H1 (cell line): ENCODE measurements around the gene NHLH1. TPM values are rescaled to one million over a fixed set of nuclear protein-coding genes. Genes with fewer than 3 reads are reported as not detected.

Source experiments
- HDAC2 ChIP-seq, 2 experiments: fragments of 300-600 bp in 1 of 2; sonication (generic) in 1 of 2; IDR thresholded peaks; 2 replicates each; pipeline ENCODE4 v1.6.1; 2011 to 2012; ENCODE audit warnings: low read depth in 2 of 2, low read length in 2 of 2, mild to moderate bottlenecking in 2 of 2, moderate library complexity in 2 of 2, borderline replicate concordance in 1 of 2, inconsistent platforms in 1 of 2
- HDAC6 ChIP-seq: IDR thresholded peaks from one replicate; pipeline ENCODE4 v1.7.1; 2012; ENCODE audit warnings: low read depth, mild to moderate bottlenecking, inconsistent platforms, low read length, moderate library complexity
- polyA plus RNA-seq, 7 experiments: library from polyadenylated mRNA; depleted of rRNA in 3 of 7; stranded (reverse) in 5 of 7; unstranded in 2 of 7; fragments of >200 nt in 5 of 7; fragments of 200-250 nt in 2 of 7; gene quantifications; 1 replicate in 5 of 7; 2 replicates in 1 of 7; 4 replicates in 1 of 7; pipeline versions ENCODE4 v1.2.1 to v1.2.3, GENCODE V29; 2011 to 2013; ENCODE audit warnings: missing spikeins in 2 of 7, mixed read lengths in 2 of 7
- total RNA-seq: library from RNA; stranded (reverse); fragmentation: NEBNext Ultra II Directional; extraction: Animal tissue kit (Norgen Biotek cat#: 25700); gene quantifications from 2 replicates; pipeline ENCODE4 v1.2.1, GENCODE V29; 2021
- TF ChIP-seq, protein P1 (sequence below): fragments of 300-600 bp; sonication (generic); IDR thresholded peaks from 2 replicates; pipeline ENCODE4 v1.7.1; 2012; ENCODE audit warnings: low read length, moderate library complexity, mild to moderate bottlenecking, inconsistent platforms; ENCODE audit not compliant: insufficient replicate concordance

NHLH1 gene
- total and polyA plus RNA-seq, 2 of the 8 experiments (the other 6 are each of a cell fraction or from before 2014, with no cell fraction given): 0.39 to 0.91 TPM

GRCh38 chr1:160357286-160358002 lies 9.4 kb upstream of the NHLH1 start (continued):
- TF ChIP-seq HDAC2 (IDR thresholded peaks at IDR 0.05; ENCODE audit: borderline replicate concordance in 1 of 2, low read depth in 2 of 2, low read length in 2 of 2) (no peak), HDAC6 (no peak)
- TF ChIP-seq, protein P1, sequence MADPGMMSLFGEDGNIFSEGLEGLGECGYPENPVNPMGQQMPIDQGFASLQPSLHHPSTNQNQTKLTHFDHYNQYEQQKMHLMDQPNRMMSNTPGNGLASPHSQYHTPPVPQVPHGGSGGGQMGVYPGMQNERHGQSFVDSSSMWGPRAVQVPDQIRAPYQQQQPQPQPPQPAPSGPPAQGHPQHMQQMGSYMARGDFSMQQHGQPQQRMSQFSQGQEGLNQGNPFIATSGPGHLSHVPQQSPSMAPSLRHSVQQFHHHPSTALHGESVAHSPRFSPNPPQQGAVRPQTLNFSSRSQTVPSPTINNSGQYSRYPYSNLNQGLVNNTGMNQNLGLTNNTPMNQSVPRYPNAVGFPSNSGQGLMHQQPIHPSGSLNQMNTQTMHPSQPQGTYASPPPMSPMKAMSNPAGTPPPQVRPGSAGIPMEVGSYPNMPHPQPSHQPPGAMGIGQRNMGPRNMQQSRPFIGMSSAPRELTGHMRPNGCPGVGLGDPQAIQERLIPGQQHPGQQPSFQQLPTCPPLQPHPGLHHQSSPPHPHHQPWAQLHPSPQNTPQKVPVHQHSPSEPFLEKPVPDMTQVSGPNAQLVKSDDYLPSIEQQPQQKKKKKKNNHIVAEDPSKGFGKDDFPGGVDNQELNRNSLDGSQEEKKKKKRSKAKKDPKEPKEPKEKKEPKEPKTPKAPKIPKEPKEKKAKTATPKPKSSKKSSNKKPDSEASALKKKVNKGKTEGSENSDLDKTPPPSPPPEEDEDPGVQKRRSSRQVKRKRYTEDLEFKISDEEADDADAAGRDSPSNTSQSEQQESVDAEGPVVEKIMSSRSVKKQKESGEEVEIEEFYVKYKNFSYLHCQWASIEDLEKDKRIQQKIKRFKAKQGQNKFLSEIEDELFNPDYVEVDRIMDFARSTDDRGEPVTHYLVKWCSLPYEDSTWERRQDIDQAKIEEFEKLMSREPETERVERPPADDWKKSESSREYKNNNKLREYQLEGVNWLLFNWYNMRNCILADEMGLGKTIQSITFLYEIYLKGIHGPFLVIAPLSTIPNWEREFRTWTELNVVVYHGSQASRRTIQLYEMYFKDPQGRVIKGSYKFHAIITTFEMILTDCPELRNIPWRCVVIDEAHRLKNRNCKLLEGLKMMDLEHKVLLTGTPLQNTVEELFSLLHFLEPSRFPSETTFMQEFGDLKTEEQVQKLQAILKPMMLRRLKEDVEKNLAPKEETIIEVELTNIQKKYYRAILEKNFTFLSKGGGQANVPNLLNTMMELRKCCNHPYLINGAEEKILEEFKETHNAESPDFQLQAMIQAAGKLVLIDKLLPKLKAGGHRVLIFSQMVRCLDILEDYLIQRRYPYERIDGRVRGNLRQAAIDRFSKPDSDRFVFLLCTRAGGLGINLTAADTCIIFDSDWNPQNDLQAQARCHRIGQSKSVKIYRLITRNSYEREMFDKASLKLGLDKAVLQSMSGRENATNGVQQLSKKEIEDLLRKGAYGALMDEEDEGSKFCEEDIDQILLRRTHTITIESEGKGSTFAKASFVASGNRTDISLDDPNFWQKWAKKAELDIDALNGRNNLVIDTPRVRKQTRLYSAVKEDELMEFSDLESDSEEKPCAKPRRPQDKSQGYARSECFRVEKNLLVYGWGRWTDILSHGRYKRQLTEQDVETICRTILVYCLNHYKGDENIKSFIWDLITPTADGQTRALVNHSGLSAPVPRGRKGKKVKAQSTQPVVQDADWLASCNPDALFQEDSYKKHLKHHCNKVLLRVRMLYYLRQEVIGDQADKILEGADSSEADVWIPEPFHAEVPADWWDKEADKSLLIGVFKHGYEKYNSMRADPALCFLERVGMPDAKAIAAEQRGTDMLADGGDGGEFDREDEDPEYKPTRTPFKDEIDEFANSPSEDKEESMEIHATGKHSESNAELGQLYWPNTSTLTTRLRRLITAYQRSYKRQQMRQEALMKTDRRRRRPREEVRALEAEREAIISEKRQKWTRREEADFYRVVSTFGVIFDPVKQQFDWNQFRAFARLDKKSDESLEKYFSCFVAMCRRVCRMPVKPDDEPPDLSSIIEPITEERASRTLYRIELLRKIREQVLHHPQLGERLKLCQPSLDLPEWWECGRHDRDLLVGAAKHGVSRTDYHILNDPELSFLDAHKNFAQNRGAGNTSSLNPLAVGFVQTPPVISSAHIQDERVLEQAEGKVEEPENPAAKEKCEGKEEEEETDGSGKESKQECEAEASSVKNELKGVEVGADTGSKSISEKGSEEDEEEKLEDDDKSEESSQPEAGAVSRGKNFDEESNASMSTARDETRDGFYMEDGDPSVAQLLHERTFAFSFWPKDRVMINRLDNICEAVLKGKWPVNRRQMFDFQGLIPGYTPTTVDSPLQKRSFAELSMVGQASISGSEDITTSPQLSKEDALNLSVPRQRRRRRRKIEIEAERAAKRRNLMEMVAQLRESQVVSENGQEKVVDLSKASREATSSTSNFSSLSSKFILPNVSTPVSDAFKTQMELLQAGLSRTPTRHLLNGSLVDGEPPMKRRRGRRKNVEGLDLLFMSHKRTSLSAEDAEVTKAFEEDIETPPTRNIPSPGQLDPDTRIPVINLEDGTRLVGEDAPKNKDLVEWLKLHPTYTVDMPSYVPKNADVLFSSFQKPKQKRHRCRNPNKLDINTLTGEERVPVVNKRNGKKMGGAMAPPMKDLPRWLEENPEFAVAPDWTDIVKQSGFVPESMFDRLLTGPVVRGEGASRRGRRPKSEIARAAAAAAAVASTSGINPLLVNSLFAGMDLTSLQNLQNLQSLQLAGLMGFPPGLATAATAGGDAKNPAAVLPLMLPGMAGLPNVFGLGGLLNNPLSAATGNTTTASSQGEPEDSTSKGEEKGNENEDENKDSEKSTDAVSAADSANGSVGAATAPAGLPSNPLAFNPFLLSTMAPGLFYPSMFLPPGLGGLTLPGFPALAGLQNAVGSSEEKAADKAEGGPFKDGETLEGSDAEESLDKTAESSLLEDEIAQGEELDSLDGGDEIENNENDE: no peak
